CD4-positive, alpha-beta T cell treated with Interleukin-15 for 1 hour (primary cell): ENCODE data around the gene ODAD3.
A peak's percentile ranks its signal among the peaks of the same experiment; 100 is the strongest.
"Not testable (repeated sequence)": the region's sequence is repeated elsewhere in the genome, so short reads cannot be mapped to it uniquely, and the experiment has no call there.

Experiments used
- DNase-seq: peaks from one replicate; pipeline ENCODE4 v3.0.0-alpha.2; 2020

ODAD3 gene

GRCh38 chr19:11401808-11402543 lies 32.9 kb downstream of the ODAD3 start:
- no peak for DNase-seq

- no peak for DNase-seq
Observed at GRCh38 chr19:11400798-11401197, 34.1 kb downstream of the ODAD3 start.

GRCh38 chr19:11399667-11400066 lies 35.3 kb downstream of the ODAD3 start:
- no peak for DNase-seq

DNA sequence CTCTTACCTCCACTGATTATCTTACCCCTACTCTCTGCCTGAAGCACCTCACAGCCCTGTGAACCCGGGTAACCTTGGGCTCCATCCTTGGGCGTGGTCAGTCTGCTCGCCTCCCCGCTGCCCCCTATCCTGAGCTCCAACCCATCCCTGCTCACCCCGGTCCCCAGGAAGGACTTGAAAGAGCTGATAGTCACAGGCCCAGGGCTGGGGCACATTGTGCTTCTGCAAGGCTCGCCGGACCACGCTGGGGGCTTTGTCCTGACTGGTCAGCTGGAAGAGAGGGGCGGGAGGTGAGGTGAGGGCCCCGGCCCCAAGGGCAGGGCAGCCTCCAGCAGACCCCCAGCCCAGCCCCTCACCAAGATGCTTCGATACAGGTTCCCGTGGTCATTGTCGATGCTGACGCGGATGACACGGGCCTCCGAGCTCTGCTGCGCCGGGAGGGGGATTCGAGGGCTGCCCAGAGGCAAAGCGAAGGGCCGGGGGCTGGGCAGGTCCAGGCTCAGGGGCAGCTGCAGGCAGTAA lies 37.8 kb downstream of the ODAD3 start:
- no peak for DNase-seq

DNA sequence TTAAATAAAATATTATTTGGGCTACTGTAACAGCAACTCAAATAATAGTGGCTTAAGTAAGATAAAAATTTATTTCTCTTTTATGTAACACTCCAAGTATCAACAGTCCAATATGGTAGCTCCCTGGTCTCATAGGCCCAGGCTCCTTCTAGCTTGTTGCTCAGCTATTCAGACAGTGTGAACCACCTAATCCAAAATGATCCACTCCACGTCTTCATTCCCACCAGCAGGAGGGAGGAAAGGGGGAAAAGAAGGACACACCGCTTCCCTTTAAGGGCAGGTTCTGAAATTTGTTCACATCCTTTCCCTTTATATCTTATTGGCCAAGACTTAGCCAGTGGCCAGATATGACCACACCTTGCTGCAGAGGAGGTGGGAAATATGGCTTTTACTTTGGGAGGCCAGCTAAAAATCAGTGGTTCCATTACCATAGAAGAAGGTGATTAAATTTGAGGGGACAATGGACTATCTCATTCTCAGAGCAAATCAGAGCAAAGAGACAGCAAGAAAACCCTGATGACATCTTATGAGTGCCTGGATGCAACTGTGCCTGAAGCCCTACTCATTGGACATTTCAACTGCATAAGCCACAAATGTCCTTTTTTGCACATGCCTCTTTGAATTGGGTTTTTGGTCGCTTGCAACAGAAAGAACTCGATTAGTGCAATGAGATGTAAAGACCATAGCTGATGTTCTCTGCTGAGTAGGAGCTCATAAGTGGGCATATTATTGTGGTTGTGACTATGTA lies 43.8 kb downstream of the ODAD3 start:
- DNase-seq: no peak

DNA sequence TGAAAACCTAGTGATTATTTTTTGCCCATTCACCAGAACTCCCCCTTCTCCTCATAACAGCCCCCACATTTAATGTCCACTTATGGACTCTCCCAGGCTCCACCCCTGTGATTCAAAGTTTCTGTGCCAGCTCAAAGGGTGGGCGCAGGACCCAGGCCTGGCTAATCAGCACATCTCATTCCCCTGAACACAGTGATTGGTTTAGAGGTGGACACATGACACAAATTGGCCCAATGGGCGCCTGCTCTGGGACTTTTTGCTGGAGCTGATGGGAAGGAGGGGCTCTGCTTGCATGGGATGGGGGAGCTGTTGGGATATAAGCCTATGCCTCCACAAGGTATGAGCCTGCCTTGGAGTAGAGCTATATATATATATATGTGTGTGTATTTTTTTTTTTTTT lies 44.6 kb downstream of the ODAD3 start:
- DNase-seq: no peak

- peak; percentile 30 for DNase-seq
Observed at GRCh38 chr19:11387162-11388034, 47.5 kb downstream of the ODAD3 start.

DNA sequence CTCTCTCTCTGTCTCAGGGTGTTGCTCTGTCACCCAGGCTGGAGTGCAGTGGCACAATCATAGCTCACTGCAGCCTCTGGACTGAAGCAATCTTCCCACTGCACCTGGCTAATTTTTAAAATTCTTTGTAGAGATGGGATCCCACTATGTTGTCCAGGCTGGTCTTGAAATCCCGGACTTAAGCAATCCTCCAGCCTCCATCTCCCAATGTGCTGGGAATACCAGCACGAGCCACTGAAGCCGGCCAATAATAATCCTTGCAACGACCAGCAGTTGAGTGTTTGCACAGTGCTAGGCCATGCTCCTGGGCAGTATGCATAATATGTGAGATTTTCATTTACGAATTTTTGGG lies 50.2 kb downstream of the ODAD3 start:
- no peak for DNase-seq

GRCh38 chr19:11383706-11384048 lies 51.2 kb downstream of the ODAD3 start:
- DNase-seq: no peak

DNA sequence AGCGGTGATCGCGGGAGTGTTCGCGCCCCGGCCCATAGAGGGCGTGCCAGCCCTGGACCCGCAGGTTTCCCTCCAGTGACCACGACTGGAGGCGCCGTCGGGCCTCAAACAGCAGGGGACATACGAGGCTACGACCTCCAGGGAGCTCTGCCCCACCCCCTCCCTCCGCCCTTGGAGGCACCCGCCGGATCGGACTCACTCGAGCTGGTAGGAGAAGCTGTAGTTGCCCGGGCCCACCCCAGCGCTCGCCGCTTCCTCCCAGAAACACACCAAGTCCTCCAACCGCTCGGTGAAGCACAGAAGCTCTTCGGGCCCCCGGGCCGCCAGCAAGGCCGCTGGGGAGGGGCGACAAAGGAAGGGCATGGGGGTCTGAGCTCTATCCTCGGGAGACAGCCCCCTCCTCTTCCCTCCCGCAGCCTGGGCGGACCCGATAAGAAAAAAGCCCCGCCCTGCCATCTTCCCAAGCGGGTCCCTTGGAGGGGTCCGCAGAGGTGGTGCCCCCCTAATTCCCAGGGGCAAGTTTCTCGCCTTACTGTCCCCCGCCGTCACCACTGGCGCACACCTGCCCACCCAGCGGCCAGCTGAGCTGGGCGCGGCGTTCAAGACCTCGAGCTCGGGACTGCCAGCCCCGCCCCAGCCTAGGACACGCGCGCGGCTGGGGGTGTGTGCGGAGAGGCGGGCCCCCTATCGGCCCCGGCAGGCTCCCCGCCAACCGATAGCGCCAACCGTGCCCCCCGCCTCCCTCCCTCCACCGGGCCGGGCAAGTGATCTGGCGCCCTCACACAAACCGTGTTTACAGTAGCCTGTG lies 51.8 kb downstream of the ODAD3 start:
- peak; percentile 65 for DNase-seq

GRCh38 chr19:11380653-11381537 lies 54.0 kb downstream of the ODAD3 start:
- peak; percentile 99 for DNase-seq

DNA sequence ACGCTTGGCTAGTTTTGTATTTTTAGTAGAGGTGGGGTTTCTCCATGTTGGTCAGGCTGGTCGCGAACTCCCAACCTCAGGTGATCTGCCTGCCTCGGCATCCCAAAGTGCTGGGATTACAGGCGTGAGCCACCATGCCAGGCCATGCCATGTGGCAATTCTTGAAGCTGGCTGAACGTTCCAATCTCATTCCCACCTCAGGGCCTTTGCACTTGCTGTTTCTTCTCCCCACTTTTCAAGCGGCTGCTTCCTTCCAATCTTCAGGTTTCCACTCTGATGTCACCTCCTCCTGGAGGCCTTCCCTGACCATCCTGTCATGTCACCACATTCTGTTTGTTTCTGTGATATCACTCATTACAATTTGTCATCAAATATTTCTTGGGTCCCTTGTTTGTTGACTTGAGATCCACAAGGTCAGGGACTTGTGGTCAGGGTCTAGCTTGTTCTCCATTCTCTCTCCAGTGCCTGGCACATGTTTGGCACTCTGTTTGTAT lies 55.0 kb downstream of the ODAD3 start:
- no peak for DNase-seq

DNA sequence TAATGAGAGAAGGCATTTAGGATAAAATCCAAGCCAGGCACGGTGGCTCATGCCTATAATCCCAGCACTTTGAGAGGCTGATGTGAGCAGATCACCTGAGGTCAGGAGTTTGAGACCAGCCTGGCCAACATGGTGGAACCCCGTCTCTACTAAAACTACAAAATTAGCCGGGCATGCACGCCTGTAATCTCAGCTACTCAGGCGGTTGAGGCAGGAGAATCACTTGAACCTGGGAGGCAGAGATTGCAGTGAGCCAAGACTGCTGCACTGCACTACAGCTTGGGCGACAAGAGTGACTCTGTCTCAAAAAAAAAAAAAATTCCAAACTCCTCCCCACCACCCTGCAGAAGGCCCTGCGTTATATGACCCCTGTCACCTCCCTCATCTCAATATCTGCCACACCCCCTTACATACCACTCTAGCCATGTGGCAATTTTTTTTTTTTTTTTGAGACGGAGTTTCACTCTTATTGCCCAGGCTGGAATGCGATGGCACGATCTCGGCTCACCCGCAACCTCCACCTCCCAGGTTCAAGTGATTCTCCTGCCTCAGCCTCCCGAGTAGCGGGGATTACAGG lies 55.6 kb downstream of the ODAD3 start:
- DNase-seq: not testable (repeated sequence)

DNA sequence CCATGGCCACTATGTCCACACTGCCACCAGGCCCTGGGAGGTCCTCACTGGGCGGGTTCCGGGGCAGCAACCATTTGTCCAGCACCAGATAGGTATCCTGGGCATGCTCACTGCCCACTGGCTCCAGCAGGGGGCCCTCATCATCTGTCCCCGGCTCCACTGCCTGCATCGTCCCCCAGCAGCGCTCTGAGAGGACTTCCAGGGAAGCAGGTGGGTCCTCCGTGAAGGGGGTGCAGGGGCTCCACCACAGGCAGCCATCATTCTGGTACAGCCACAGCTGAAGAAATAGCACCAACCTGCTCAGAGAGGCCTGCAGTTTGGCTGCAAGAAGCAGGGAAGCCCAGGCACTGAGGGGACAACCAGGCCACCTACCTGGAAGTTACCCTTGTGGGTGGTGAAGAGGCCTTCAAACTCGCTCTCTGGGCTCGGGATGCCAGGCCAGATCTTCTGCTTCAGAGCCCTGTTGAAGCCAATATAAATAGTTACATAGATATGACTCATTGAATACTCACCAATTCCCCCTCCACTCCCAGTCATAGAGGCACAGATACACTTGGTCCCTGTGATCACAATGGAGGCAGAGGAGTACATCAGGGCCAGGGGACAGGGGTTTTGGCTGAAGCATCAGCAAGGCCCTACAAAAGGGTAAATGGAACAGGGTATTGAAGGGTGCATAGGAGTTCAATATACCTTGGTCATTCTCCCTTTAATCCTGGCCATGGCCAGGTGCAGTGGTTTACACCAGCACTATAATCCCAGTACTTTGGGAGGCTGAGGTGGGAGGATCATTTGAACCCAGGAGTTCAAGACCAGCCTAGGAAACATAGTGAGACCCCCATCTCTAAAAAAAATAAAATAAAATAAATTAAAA lies 56.4 kb downstream of the ODAD3 start:
- peak; percentile 35 for DNase-seq

GRCh38 chr19:11377756-11378155 lies 57.2 kb downstream of the ODAD3 start:
- DNase-seq: no peak

DNA sequence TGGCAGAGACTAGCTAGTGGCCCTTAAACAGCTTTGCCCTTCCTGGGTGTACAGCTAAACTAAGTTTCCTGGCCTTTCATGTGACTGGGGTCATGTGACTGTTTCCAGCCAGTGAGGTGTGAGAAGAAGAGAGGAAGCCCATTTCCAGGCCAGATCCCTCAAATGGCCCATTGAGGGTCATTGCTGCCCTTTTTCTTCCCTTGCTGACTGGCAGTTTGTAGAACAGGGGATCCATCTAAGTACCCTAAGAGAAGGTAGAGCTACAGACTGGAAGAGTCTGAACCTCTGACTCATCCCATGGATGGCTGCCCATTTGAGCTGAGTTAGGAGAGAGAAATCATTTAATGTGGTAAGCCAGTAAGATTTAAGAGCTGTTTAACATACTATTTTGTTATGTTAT lies 57.7 kb downstream of the ODAD3 start:
- DNase-seq: no peak

DNA sequence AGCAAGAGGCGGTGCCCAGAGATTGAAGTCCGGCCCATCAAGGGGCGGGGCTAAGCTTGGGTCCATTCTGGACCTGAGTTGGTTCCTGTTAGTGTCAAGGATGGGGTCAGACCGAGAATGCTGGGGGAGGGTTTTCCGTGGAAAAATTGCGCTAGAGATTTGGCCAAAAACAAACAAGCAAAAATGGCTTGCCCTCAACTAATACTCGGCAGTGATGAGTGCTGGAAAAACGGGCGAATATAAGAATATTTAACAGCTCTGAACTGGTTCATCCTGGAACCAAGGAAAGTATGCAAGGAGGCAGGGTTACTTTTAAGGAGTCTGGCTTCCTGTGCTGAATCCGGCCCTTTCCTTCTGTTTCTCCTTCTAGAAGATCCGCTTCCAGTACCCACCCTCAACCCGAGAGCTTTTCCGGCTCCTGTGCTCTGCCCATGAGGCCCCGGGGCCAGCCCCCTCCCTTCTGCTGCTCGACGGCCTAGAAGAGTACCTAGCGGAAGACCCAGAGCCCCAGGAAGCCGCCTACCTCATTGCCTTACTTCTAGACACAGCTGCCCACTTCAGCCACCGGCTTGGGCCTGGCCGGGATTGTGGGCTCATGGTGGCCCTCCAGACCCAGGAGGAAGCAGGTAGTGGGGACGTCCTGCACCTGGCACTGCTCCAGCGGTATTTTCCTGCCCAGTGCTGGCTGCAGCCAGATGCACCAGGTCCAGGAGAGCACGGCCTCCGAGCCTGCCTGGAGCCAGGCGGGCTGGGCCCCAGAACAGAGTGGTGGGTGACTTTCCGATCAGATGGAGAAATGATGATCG lies 59.6 kb downstream of the ODAD3 start:
- DNase-seq: peak; percentile 78

- peak; percentile 100 for DNase-seq
Observed at GRCh38 chr19:11374433-11375142, 60.3 kb downstream of the ODAD3 start, which contains the start of gene SWSAP1. Gene SWSAP1, plus strand, starts transcription at chr19:11374666. Its CDS starts 15 bp downstream, at chr19:11374681.
